HG03439 (cell line): ENCODE measurements around the gene UBE3C.
A peak's percentile ranks its signal among the peaks of the same experiment; 100 is the strongest.
"Not testable (repeated sequence)": the region's sequence is repeated elsewhere in the genome, so short reads cannot be mapped to it uniquely, and the experiment has no call there.

ENCODE experiments used
- ATAC-seq: cut with Tn5 transposase; IDR thresholded peaks from one replicate; pipeline ENCODE4 v1.9.1; 2021; ENCODE audit warnings: mild to moderate bottlenecking, moderate library complexity; ENCODE audit not compliant: unreplicated experiment

Gene UBE3C

GRCh38 chr7:157233677-157234076 lies 95.0 kb downstream of the UBE3C start:
- no peak for ATAC-seq

- ATAC-seq = no peak
Observed at GRCh38 chr7:157234271-157234670, 95.5 kb downstream of the UBE3C start.

- no peak for ATAC-seq
Observed at GRCh38 chr7:157235357-157236333, 96.9 kb downstream of the UBE3C start.

GRCh38 chr7:157238087-157238486 lies 99.4 kb downstream of the UBE3C start:
- no peak for ATAC-seq

GRCh38 chr7:157239571-157240270 lies 101.0 kb downstream of the UBE3C start:
- no peak for ATAC-seq

GRCh38 chr7:157241631-157242030 lies 102.9 kb downstream of the UBE3C start:
- no peak for ATAC-seq

- no peak for ATAC-seq
Observed at GRCh38 chr7:157244516-157245294, 106.0 kb downstream of the UBE3C start.

GRCh38 chr7:157246052-157246451 lies 107.3 kb downstream of the UBE3C start:
- ATAC-seq = no peak

GRCh38 chr7:157248659-157249058 lies 109.9 kb downstream of the UBE3C start:
- ATAC-seq = no peak

- ATAC-seq = peak; percentile 69
Observed at GRCh38 chr7:157250605-157251228, 112.0 kb downstream of the UBE3C start.

- ATAC-seq = not testable (repeated sequence)
Observed at GRCh38 chr7:157251817-157252216, 113.1 kb downstream of the UBE3C start.

GRCh38 chr7:157253850-157254249 lies 115.1 kb downstream of the UBE3C start:
- no peak for ATAC-seq

- ATAC-seq = not testable (repeated sequence)
Observed at GRCh38 chr7:157254781-157255180, 116.1 kb downstream of the UBE3C start.

GRCh38 chr7:157255201-157255606 lies 116.5 kb downstream of the UBE3C start:
- no peak for ATAC-seq

GRCh38 chr7:157263156-157263555 lies 124.4 kb downstream of the UBE3C start:
- ATAC-seq = no peak

GRCh38 chr7:157265051-157265450 lies 126.3 kb downstream of the UBE3C start:
- ATAC-seq = no peak

- no peak for ATAC-seq
Observed at GRCh38 chr7:157266272-157266671, 127.5 kb downstream of the UBE3C start.

GRCh38 chr7:157267516-157267915 lies 128.8 kb downstream of the UBE3C start:
- ATAC-seq = no peak

GRCh38 chr7:157267956-157268355 lies 129.2 kb downstream of the UBE3C start:
- no peak for ATAC-seq

- no peak for ATAC-seq
Observed at GRCh38 chr7:157268540-157268939, 129.8 kb downstream of the UBE3C start.
